SK-N-SH (cell line): Measurements from ENCODE around the gene RIMS1. TPM values are rescaled to one million over a fixed set of nuclear protein-coding genes. Genes with fewer than 3 reads are reported as not detected.

ENCODE experiments used
- CTCF ChIA-PET: fragments of 300-600, 350-600 bp; formaldehyde crosslinking; extraction: SDS; loops from one replicate; lab custom pipeline; 2021; lab: Yijun Ruan, JAX
- POLR2A ChIA-PET: fragments of 350-600 bp; sonication (Branson Sonifier 250); formaldehyde crosslinking; extraction: SDS; loops from one replicate; lab custom pipeline; 2020; ENCODE audit warnings: antibody characterized with exemption, inconsistent platforms; lab: Yijun Ruan, JAX
- DNase-seq: peaks from one replicate; pipeline ENCODE4 v3.0.0; 2012
- H2AFZ ChIP-seq: fragments of 200-600 bp; sonication (generic); 2 replicates; pipeline ENCODE4 v1.8.1; 2016; ENCODE audit warnings: antibody characterized with exemption, mild to moderate bottlenecking, low read depth
- H3F3A ChIP-seq: fragments of 200-600 bp; sonication (generic); replicated peaks from 2 replicates; pipeline ENCODE3; 2016; ENCODE audit warnings: antibody characterized with exemption, mild to moderate bottlenecking; ENCODE audit not compliant: insufficient read depth
- H3K27ac ChIP-seq, 2 experiments: fragments of 200-500 bp in 1 of 2; fragments of 200-600 bp in 1 of 2; sonication (Bioruptor generic) in 1 of 2; sonication (generic), shearing (Covaris generic) in 1 of 2; 2 replicates each; pipeline versions ENCODE4 v1.5.1 to v1.6.1; 2014 to 2016; ENCODE audit warnings: low read depth in 2 of 2, inconsistent platforms in 1 of 2, low read length in 1 of 2, mild to moderate bottlenecking in 1 of 2, mixed read lengths in 1 of 2
- H3K27me3 ChIP-seq: fragments of 200-600 bp; sonication (generic), shearing (Covaris generic); 2 replicates; pipeline ENCODE4 v1.6.1; 2016; ENCODE audit warnings: mixed run types; ENCODE audit not compliant: insufficient read depth
- H3K36me3 ChIP-seq, 2 experiments: fragments of 200-500 bp in 1 of 2; fragments of 200-600 bp in 1 of 2; sonication (Bioruptor generic) in 1 of 2; sonication (generic) in 1 of 2; replicated peaks in 1 of 2; 2 replicates each; pipeline versions ENCODE3 to v1.5.1; 2014 to 2016; ENCODE audit warnings: low read length in 1 of 2, mild to moderate bottlenecking in 1 of 2; ENCODE audit not compliant: insufficient read depth in 2 of 2, control insufficient read depth in 1 of 2
- H3K4me1 ChIP-seq, 2 experiments: fragments of 200-500 bp in 1 of 2; fragments of 200-600 bp in 1 of 2; sonication (Bioruptor generic) in 1 of 2; sonication (generic), shearing (Covaris generic) in 1 of 2; 2 replicates each; pipeline versions ENCODE4 v1.5.1 to v1.6.1; 2014 to 2016; ENCODE audit warnings: low read depth in 1 of 2, low read length in 1 of 2, mixed run types in 1 of 2; ENCODE audit not compliant: insufficient read depth in 2 of 2, control insufficient read depth in 1 of 2
- H3K4me2 ChIP-seq: fragments of 200-600 bp; sonication (generic), shearing (Covaris generic); 2 replicates; pipeline ENCODE4 v1.6.1; 2017; ENCODE audit warnings: mixed run types
- H3K4me3 ChIP-seq, 2 experiments: fragments of 200-500 bp in 1 of 2; fragments of 200-600 bp in 1 of 2; sonication (Bioruptor generic) in 1 of 2; sonication (generic), shearing (Covaris generic) in 1 of 2; 2 replicates each; pipeline versions ENCODE4 v1.5.1 to v1.8.1; 2014 to 2016; ENCODE audit warnings: low read depth in 2 of 2, inconsistent platforms in 1 of 2, low read length in 1 of 2, mild to moderate bottlenecking in 1 of 2, mixed read lengths in 1 of 2, moderate library complexity in 1 of 2
- H3K79me2 ChIP-seq: fragments of 200-600 bp; sonication (generic); 2 replicates; pipeline ENCODE4 v1.8.1; 2017; ENCODE audit warnings: mild to moderate bottlenecking; ENCODE audit not compliant: insufficient read depth
- H3K9ac ChIP-seq: fragments of 200-600 bp; sonication (generic); 2 replicates; pipeline ENCODE4 v1.6.1; 2017; ENCODE audit warnings: mixed run types
- H3K9me2 ChIP-seq: fragments of 200-600 bp; sonication (generic); 2 replicates; pipeline ENCODE4 v1.6.1; 2017; ENCODE audit warnings: mixed run types
- H3K9me3 ChIP-seq: fragments of 200-600 bp; sonication (generic); 2 replicates; pipeline ENCODE4 v1.6.1; 2017; ENCODE audit warnings: mixed run types, mild to moderate bottlenecking, moderate library complexity
- H4K20me1 ChIP-seq: fragments of 200-600 bp; sonication (generic); 2 replicates; pipeline ENCODE4 v1.6.1; 2017; ENCODE audit warnings: mild to moderate bottlenecking, mixed run types; ENCODE audit not compliant: insufficient read depth
- EP300 ChIP-seq, 2 experiments: IDR thresholded peaks; 2 replicates each; pipeline versions ENCODE4 v1.4.0 to v1.6.1; 2012; ENCODE audit warnings: borderline replicate concordance in 1 of 2, low read depth in 1 of 2, low read length in 1 of 2
- FOSL2 ChIP-seq: IDR thresholded peaks from 2 replicates; pipeline ENCODE4 v1.4.0; 2012; ENCODE audit warnings: low read depth, mild to moderate bottlenecking, moderate library complexity, borderline replicate concordance
- FOXJ3 ChIP-seq: sonication (generic); formaldehyde crosslinking; IDR thresholded peaks from 2 replicates; pipeline ENCODE4 v1.5.1; 2020; ENCODE audit warnings: mild to moderate bottlenecking, missing genetic modification reagents
- JUND ChIP-seq: IDR thresholded peaks from 2 replicates; pipeline ENCODE4 v1.4.0; 2012
- NFIC ChIP-seq: IDR thresholded peaks from 2 replicates; pipeline ENCODE4 v1.4.0; 2012; ENCODE audit warnings: borderline replicate concordance
- SIN3A ChIP-seq: IDR thresholded peaks from 2 replicates; pipeline ENCODE4 v1.6.1; 2012; ENCODE audit warnings: low read depth, mild to moderate bottlenecking, low read length, moderate library complexity, borderline replicate concordance
- TAF1 ChIP-seq: IDR thresholded peaks from 2 replicates; pipeline ENCODE4 v1.6.1; 2012; ENCODE audit warnings: low read depth, mild to moderate bottlenecking, low read length, moderate library complexity, borderline replicate concordance
- TCF12 ChIP-seq: IDR thresholded peaks from 2 replicates; pipeline ENCODE4 v1.4.0; 2012
- TEAD4 ChIP-seq: IDR thresholded peaks from 2 replicates; pipeline ENCODE4 v1.4.0; 2012; ENCODE audit warnings: mild to moderate bottlenecking, borderline replicate concordance; ENCODE audit not compliant: insufficient read depth
- YY1 ChIP-seq: IDR thresholded peaks from 2 replicates; pipeline ENCODE4 v1.4.0; 2012; ENCODE audit warnings: low read depth, mild to moderate bottlenecking
- WGBS: methylation state at CpG from one replicate; pipeline ENCODE4 v1.1.6; 2017; ENCODE audit warnings: low lambda C conversion rate; 5-methylcytosine and 5-hydroxymethylcytosine counted together
- polyA plus RNA-seq, 3 experiments: library from polyadenylated mRNA; depleted of rRNA; stranded (reverse); fragments of >200 nt; gene quantifications; 2 replicates each; pipeline ENCODE4 v1.2.3, GENCODE V29; 2012
- TF ChIP-seq, protein P1 (sequence below): IDR thresholded peaks from 2 replicates; pipeline ENCODE4 v1.4.0; 2012; ENCODE audit warnings: low read depth
- TF ChIP-seq, protein P2 (sequence below): IDR thresholded peaks from 2 replicates; pipeline ENCODE4 v1.4.0; 2012; ENCODE audit warnings: low read depth, borderline replicate concordance
- TF ChIP-seq, protein P3 (sequence below): IDR thresholded peaks from 2 replicates; pipeline ENCODE4; 2012

RIMS1 gene
- polyA plus RNA-seq, 1 of the 3 experiments (the other 2 are of a cell fraction) = 0.20 TPM

DNA sequence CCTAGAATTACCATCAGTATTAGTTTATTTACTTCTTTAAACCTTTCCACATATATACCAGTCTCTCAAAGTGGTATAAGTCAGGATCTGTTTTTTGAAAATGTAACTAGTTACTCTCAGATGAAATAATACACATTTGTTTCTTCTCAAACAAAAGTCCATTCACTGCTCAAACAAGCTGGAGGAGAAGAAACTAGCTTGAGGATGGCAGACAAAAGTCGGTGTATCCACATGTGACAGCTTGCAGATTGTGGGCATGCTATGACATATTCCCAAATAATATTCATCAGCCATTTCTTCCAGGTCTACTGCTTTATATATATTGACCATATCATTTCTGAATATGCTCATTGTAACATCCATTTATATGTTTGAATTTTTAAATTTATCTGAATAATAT, 538.1 kb downstream of the RIMS1 start:
- Histone ChIP-seq H3K4me3 (no peak overlapping the region), H3K27me3 (no peaks in the 10 kb centered on the region), H3F3A (peaks cover 10% of the 10 kb centered on the region), H3K36me3 (no peaks in the 10 kb centered on the region), H3K27ac (peak overlapping the region; percentile 4 to 64; a peak in 3 of 4 replicates), H3K9me3 (no peaks in the 10 kb centered on the region), H3K9ac (no peak overlapping the region), H3K4me2 (no peak overlapping the region), H2AFZ (no peak overlapping the region), H3K9me2 (no peaks in the 10 kb centered on the region), H3K79me2 (no peaks in the 10 kb centered on the region), H4K20me1 (no peaks in the 10 kb centered on the region), H3K4me1 (peaks cover 0 to 42% of the 10 kb centered on the region in 2 experiments; a peak in 2 of 4 replicates)
- 68% methylated on average over 1 of the region's 1 CpG for WGBS
- TF ChIP-seq NFIC = no peak
- TF ChIP-seq, protein P1, sequence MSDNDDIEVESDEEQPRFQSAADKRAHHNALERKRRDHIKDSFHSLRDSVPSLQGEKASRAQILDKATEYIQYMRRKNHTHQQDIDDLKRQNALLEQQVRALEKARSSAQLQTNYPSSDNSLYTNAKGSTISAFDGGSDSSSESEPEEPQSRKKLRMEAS = no peak
- ChIA-PET CTCF (interaction anchor here (0.6 to 6.6 kb wide), 5 partner anchors 14 to 369 kb away, joined by 3 to 54 read pairs (median 3); no protein-coding TSS in a partner anchor), POLR2A (no interaction called here)
- DNase-seq = no peak

DNA sequence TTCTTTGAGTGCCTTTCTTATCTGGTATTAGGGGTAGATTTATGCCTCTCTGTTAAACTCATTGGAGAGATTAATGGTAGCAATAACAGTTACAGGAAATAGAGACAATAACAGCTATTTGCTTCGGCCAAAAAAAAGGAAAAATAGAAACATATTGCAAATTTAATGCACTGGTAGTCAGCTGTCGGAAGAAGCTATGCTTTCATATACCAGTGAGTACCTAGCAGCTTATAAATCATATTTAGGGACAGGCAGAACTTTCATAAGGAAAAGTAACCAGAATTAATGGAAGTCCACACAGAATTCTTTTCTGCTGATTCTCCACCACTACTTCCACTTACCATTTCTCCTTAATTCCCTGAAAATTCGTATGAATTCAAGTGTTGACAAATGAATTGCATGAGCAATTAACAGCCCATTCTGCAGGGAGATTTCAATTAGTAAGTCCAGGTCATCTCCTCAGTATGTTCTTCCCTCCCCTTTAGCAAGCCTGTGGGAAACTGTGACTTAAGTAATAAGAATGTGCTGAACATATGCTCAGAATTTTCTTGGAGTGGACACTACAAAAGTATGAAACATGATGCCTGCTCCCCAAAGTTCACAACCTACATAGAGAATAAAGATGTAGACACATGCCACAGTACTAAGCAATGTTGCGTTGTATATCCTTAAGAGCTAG, 538.8 kb downstream of the RIMS1 start:
- Histone ChIP-seq H3K79me2 (no peaks in the 10 kb centered on the region), H3K27me3 (no peaks in the 10 kb centered on the region), H3K4me3 (no peak overlapping the region), H3K4me1 (peaks cover 0 to 42% of the 10 kb centered on the region in 2 experiments; a peak in 2 of 4 replicates), H3K9me3 (no peaks in the 10 kb centered on the region), H3K36me3 (no peaks in the 10 kb centered on the region), H3K9ac (no peak overlapping the region), H4K20me1 (no peaks in the 10 kb centered on the region), H3K9me2 (no peaks in the 10 kb centered on the region), H3F3A (peaks cover 10% of the 10 kb centered on the region), H3K4me2 (0 out of 2 replicates have a peak overlapping the region, but pooled peaks have one; percentile 31), H3K27ac (peak overlapping the region; percentile 52 to 71), H2AFZ (peak overlapping the region; percentile 2; the same call in 1 of the 2 replicates)
- TF ChIP-seq SIN3A (no peak), FOXJ3 (CRISPR knock-in tag) (no peak), FOSL2 (peak; percentile 69; the same call in 1 of the 2 replicates), EP300 (IDR thresholded peaks at IDR 0.05; ENCODE audit: borderline replicate concordance in 1 of 2, low read depth in 1 of 2, low read length in 1 of 2) (peak in 1 of 2 experiments; percentile 79; a peak in 1 of 4 replicates), TEAD4 (peak; percentile 47; the same call in 1 of the 2 replicates), JUND (peak; percentile 78), TCF12 (peak; percentile 79), TAF1 (no peak), YY1 (peak; percentile 39; the same call in 1 of the 2 replicates)
- TF ChIP-seq, protein P2, sequence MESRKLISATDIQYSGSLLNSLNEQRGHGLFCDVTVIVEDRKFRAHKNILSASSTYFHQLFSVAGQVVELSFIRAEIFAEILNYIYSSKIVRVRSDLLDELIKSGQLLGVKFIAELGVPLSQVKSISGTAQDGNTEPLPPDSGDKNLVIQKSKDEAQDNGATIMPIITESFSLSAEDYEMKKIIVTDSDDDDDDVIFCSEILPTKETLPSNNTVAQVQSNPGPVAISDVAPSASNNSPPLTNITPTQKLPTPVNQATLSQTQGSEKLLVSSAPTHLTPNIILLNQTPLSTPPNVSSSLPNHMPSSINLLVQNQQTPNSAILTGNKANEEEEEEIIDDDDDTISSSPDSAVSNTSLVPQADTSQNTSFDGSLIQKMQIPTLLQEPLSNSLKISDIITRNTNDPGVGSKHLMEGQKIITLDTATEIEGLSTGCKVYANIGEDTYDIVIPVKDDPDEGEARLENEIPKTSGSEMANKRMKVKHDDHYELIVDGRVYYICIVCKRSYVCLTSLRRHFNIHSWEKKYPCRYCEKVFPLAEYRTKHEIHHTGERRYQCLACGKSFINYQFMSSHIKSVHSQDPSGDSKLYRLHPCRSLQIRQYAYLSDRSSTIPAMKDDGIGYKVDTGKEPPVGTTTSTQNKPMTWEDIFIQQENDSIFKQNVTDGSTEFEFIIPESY = peak; percentile 10; the same call in 1 of the 2 replicates
- TF ChIP-seq, protein P1 = peak; percentile 71; the same call in 1 of the 2 replicates
- TF ChIP-seq, protein P3, sequence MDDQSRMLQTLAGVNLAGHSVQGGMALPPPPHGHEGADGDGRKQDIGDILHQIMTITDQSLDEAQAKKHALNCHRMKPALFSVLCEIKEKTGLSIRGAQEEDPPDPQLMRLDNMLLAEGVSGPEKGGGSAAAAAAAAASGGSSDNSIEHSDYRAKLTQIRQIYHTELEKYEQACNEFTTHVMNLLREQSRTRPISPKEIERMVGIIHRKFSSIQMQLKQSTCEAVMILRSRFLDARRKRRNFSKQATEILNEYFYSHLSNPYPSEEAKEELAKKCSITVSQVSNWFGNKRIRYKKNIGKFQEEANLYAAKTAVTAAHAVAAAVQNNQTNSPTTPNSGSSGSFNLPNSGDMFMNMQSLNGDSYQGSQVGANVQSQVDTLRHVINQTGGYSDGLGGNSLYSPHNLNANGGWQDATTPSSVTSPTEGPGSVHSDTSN = 0 out of 2 replicates have a peak, but pooled peaks have one; percentile 43
- CTCF ChIA-PET = interaction anchor here (0.9 to 6.6 kb wide), 4 partner anchors 14 to 368 kb away, joined by 3 to 54 read pairs (median 4); no protein-coding TSS in a partner anchor
- POLR2A ChIA-PET = no interaction called here
- WGBS = 43% methylated on average over 4 of the region's 4 CpGs
- no peak for DNase-seq
